DND-41 (cell line): ENCODE results near the gene MOCS2.
A peak's percentile ranks its signal among the peaks of the same experiment; 100 is the strongest.

Experiments used
- ATAC-seq: fragments of 200-7000 bp; cut with Tn5 transposase; 3 replicates; pipeline ENCODE4 v1.9.1; 2021; ENCODE audit warnings: low read depth; ENCODE audit not compliant: insufficient read depth
- DNase-seq: peaks from one replicate; pipeline ENCODE4 v3.0.0-alpha.2; 2020
- H2AFZ ChIP-seq: 2 replicates; pipeline ENCODE4 v1.6.0; 2012; ENCODE audit warnings: low read depth, low read length
- H3K27ac ChIP-seq: 2 replicates; pipeline ENCODE4 v1.5.1; 2012; ENCODE audit warnings: low read length, inconsistent platforms
- H3K27me3 ChIP-seq: fragments of 200-600 bp; sonication (generic); 2 replicates; pipeline ENCODE4 v1.6.0; 2012; ENCODE audit warnings: low read length, mild to moderate bottlenecking, inconsistent platforms; ENCODE audit not compliant: insufficient read depth, poor library complexity
- H3K36me3 ChIP-seq: 2 replicates; pipeline ENCODE4 v1.5.1; 2012; ENCODE audit warnings: low read length, inconsistent platforms; ENCODE audit not compliant: insufficient read depth
- H3K4me1 ChIP-seq: 2 replicates; pipeline ENCODE4 v1.5.1; 2012; ENCODE audit warnings: mild to moderate bottlenecking, low read length; ENCODE audit not compliant: insufficient read depth
- H3K4me2 ChIP-seq: 2 replicates; pipeline ENCODE4 v1.6.0; 2012; ENCODE audit warnings: mild to moderate bottlenecking, moderate library complexity, low read length, inconsistent platforms; ENCODE audit not compliant: insufficient read depth
- H3K4me3 ChIP-seq, 2 experiments: fragments of 200-600 bp in 1 of 2; shearing (Covaris generic) in 1 of 2; 2 replicates each; pipeline ENCODE4 v1.5.1; 2012 to 2016; ENCODE audit warnings: inconsistent platforms in 2 of 2, low read length in 2 of 2, mild to moderate bottlenecking in 2 of 2, low read depth in 1 of 2, moderate library complexity in 1 of 2
- H3K79me2 ChIP-seq: 2 replicates; pipeline ENCODE4 v1.6.0; 2012; ENCODE audit warnings: low read length, inconsistent platforms; ENCODE audit not compliant: insufficient read depth
- H3K9ac ChIP-seq: 2 replicates; pipeline ENCODE4 v1.6.0; 2012; ENCODE audit warnings: low read depth, mild to moderate bottlenecking, inconsistent platforms, low read length, moderate library complexity
- H3K9me3 ChIP-seq: 2 replicates; pipeline ENCODE4 v1.5.1; 2012; ENCODE audit warnings: low read length, moderate library complexity, mild to moderate bottlenecking, inconsistent platforms; ENCODE audit not compliant: insufficient read depth, severe bottlenecking
- H4K20me1 ChIP-seq: 2 replicates; pipeline ENCODE4 v1.6.0; 2012; ENCODE audit warnings: low read length; ENCODE audit not compliant: insufficient read depth
- CTCF ChIP-seq: IDR thresholded peaks from 2 replicates; pipeline ENCODE4 v1.5.1; 2012; ENCODE audit warnings: borderline replicate concordance, low read length, moderate library complexity, mild to moderate bottlenecking; ENCODE audit not compliant: poor library complexity, severe bottlenecking; ENCODE audit errors: extremely low read depth
- EZH2 ChIP-seq: IDR thresholded peaks from 3 replicates; pipeline ENCODE4 v1.6.1; 2012; ENCODE audit warnings: borderline replicate concordance, low read depth, mild to moderate bottlenecking, moderate library complexity, low read length, inconsistent platforms; ENCODE audit not compliant: severe bottlenecking

Gene MOCS2

GRCh38 chr5:53111139-53111538, 1.6 kb upstream of the MOCS2 start:
- Histone ChIP-seq H3K27ac (no peak overlapping the region), H3K4me2 (peak overlapping the region; percentile 80; the same call in 1 of the 2 replicates), H3K79me2 (peaks cover 10% of the 10 kb centered on the region), H3K36me3 (peaks cover 9% of the 10 kb centered on the region; the same call in 1 of the 2 replicates), H3K9me3 (no peaks in the 10 kb centered on the region), H2AFZ (no peak overlapping the region), H3K4me1 (peaks cover 37% of the 10 kb centered on the region), H3K27me3 (no peaks in the 10 kb centered on the region), H3K4me3 (no peak overlapping the region), H4K20me1 (no peaks in the 10 kb centered on the region), H3K9ac (no peak overlapping the region)
- TF ChIP-seq EZH2 (no peak), CTCF (no peak)
- no peak for ATAC-seq
- no peak for DNase-seq

- Histone ChIP-seq H3K79me2 (peaks cover 12% of the 10 kb centered on the region), H3K4me2 (peak overlapping the region; percentile 80), H3K27ac (peak overlapping the region; percentile 74), H2AFZ (peak overlapping the region; percentile 90), H3K4me3 (peak overlapping the region; percentile 44 to 64; a peak in 3 of 4 replicates), H3K9ac (peak overlapping the region; percentile 60), H3K4me1 (peaks cover 42% of the 10 kb centered on the region), H4K20me1 (no peaks in the 10 kb centered on the region), H3K9me3 (no peaks in the 10 kb centered on the region), H3K27me3 (no peaks in the 10 kb centered on the region), H3K36me3 (peaks cover 13% of the 10 kb centered on the region; the same call in 1 of the 2 replicates)
- ATAC-seq (peak; percentile 3; the same call in 1 of the 3 replicates), DNase-seq (no peak)
- TF ChIP-seq EZH2 (no peak), CTCF (no peak)
These were observed 599 bp upstream of the MOCS2 start for GRCh38 chr5:53110156-53110555.

GRCh38 chr5:53109056-53109442, 508 bp downstream of the MOCS2 start:
- Histone ChIP-seq H4K20me1 (no peaks in the 10 kb centered on the region), H3K9ac (peak overlapping the region; percentile 60), H3K4me2 (peak overlapping the region; percentile 80), H3K4me1 (peaks cover 42% of the 10 kb centered on the region), H3K27me3 (no peaks in the 10 kb centered on the region), H3K27ac (peak overlapping the region; percentile 74), H3K36me3 (peaks cover 15% of the 10 kb centered on the region; the same call in 1 of the 2 replicates), H3K9me3 (no peaks in the 10 kb centered on the region), H3K79me2 (peaks cover 15% of the 10 kb centered on the region), H2AFZ (peak overlapping the region; percentile 90), H3K4me3 (peak overlapping the region; percentile 44 to 64)
- DNase-seq (no peak), ATAC-seq (no peak)
- TF ChIP-seq CTCF (no peak), EZH2 (no peak)
